PFSK-1 (cell line): Measurements from ENCODE around the gene IZUMO1.

Experiments
- POLR2AphosphoS5 ChIP-seq: IDR thresholded peaks from 2 replicates; pipeline ENCODE4 v1.6.1; 2012; ENCODE audit warnings: low read depth, mild to moderate bottlenecking, control low read depth, low read length, moderate library complexity
- REST ChIP-seq, 2 experiments: IDR thresholded peaks; 2 replicates each; pipeline versions ENCODE4 v1.6.1 to v1.8.0; 2011 to 2012; ENCODE audit warnings: low read depth in 2 of 2, low read length in 2 of 2, control low read depth in 1 of 2, inconsistent platforms in 1 of 2, mild to moderate bottlenecking in 1 of 2, moderate library complexity in 1 of 2; ENCODE audit not compliant: insufficient read depth in 1 of 2
- SIN3A ChIP-seq: IDR thresholded peaks from 2 replicates; pipeline ENCODE4 v1.6.1; 2012; ENCODE audit warnings: mild to moderate bottlenecking, low read length, moderate library complexity, borderline replicate concordance; ENCODE audit not compliant: insufficient read depth

GRCh38 chr19:48698046-48698445 is 48.7 kb downstream of the IZUMO1 start:
- TF ChIP-seq POLR2AphosphoS5: no peak
- TF ChIP-seq SIN3A: no peak
- no peak for TF ChIP-seq REST (IDR thresholded peaks at IDR 0.05; ENCODE audit: insufficient read depth in 1 of 2, low read depth in 2 of 2, low read length in 2 of 2)
